GM23248 (cell line): ENCODE data around the gene VIL1. TPM values are rescaled to one million over a fixed set of nuclear protein-coding genes. Genes with fewer than 3 reads are reported as not detected.

Experiments used
- DNase-seq: peaks from one replicate; pipeline ENCODE4 v3.0.0-alpha.2; 2015
- H2AFZ ChIP-seq: fragments of 200-600 bp; sonication (generic); 2 replicates; pipeline ENCODE4 v1.6.1; 2016; ENCODE audit warnings: antibody characterized with exemption
- H3F3A ChIP-seq: fragments of 200-600 bp; sonication (generic); 2 replicates; pipeline ENCODE4 v1.6.1; 2016; ENCODE audit warnings: mild to moderate bottlenecking, antibody characterized with exemption, mixed run types; ENCODE audit not compliant: insufficient read depth
- H3K27ac ChIP-seq: fragments of 200-600 bp; sonication (generic); 2 replicates; pipeline ENCODE4 v1.5.1; 2016; ENCODE audit warnings: mild to moderate bottlenecking
- H3K27me3 ChIP-seq: fragments of 200-600 bp; sonication (generic); replicated peaks from 2 replicates; pipeline ENCODE4 v1.6.1; 2016; ENCODE audit warnings: mild to moderate bottlenecking; ENCODE audit not compliant: insufficient read depth
- H3K36me3 ChIP-seq: fragments of 200-600 bp; sonication (generic); 2 replicates; pipeline ENCODE4 v1.6.1; 2016; ENCODE audit warnings: low read depth, mild to moderate bottlenecking
- H3K4me1 ChIP-seq: fragments of 200-600 bp; sonication (generic); 2 replicates; pipeline ENCODE4 v1.6.1; 2016; ENCODE audit warnings: mild to moderate bottlenecking; ENCODE audit not compliant: insufficient read depth
- H3K4me2 ChIP-seq: fragments of 200-600 bp; sonication (generic); one replicate; pipeline ENCODE4 v1.6.1; 2016; ENCODE audit warnings: mild to moderate bottlenecking; ENCODE audit not compliant: unreplicated experiment
- H3K4me3 ChIP-seq: fragments of 200-600 bp; sonication (generic); 2 replicates; pipeline ENCODE4 v1.5.1; 2016; ENCODE audit warnings: mild to moderate bottlenecking
- H3K79me2 ChIP-seq: fragments of 200-600 bp; sonication (generic); 2 replicates; pipeline ENCODE4 v1.6.1; 2016; ENCODE audit warnings: mild to moderate bottlenecking; ENCODE audit not compliant: insufficient read depth
- H3K9ac ChIP-seq: fragments of 200-600 bp; sonication (generic); 2 replicates; pipeline ENCODE4 v1.6.1; 2016; ENCODE audit warnings: mild to moderate bottlenecking
- H3K9me2 ChIP-seq: fragments of 200-600 bp; sonication (generic); 2 replicates; pipeline ENCODE4 v1.6.1; 2016; ENCODE audit warnings: mixed run types, mild to moderate bottlenecking, moderate library complexity; ENCODE audit not compliant: insufficient read depth
- H3K9me3 ChIP-seq: fragments of 200-600 bp; sonication (generic); one replicate; pipeline ENCODE4 v1.6.1; 2017; ENCODE audit warnings: low read depth
- H4K20me1 ChIP-seq: fragments of 200-600 bp; sonication (generic); 2 replicates; pipeline ENCODE4 v1.6.0; 2016; ENCODE audit not compliant: insufficient read depth
- EZH2 ChIP-seq: fragments of 200-600 bp; sonication (generic); IDR thresholded peaks from 2 replicates; pipeline ENCODE4 v1.6.1; 2018; ENCODE audit warnings: antibody characterized with exemption, mild to moderate bottlenecking; ENCODE audit not compliant: insufficient read depth, poor library complexity, severe bottlenecking
- EZH2phosphoT487 ChIP-seq: fragments of 200-600 bp; sonication (generic); IDR thresholded peaks from 2 replicates; pipeline ENCODE4 v1.6.1; 2018; ENCODE audit warnings: antibody characterized with exemption, moderate library complexity, mild to moderate bottlenecking, low read depth; ENCODE audit not compliant: insufficient read depth
- WGBS, 2 experiments: methylation state at CpG; one replicate each; pipeline ENCODE4 v1.1.6; 2015 to 2017; ENCODE audit warnings: low lambda C conversion rate in 2 of 2, low coverage in 1 of 2; ENCODE audit errors: missing lambda C conversion rate in 2 of 2; 5-methylcytosine and 5-hydroxymethylcytosine counted together
- in situ Hi-C: fragments of 300-500 bp; cut with MboI; formaldehyde crosslinking; loops from 2 replicates; pipeline ENCODE4 v1.15.0; 2020
- polyA plus RNA-seq: library from polyadenylated mRNA; unstranded; fragments of >200 nt; fragmentation: Nextera tagmentation; extraction: Ambion mirVana; gene quantifications from 2 replicates; pipeline ENCODE4 v1.2.1, GENCODE V29; 2016
- total RNA-seq: library from RNA; depleted of rRNA; stranded (reverse); fragments of >200 nt; shearing (Covaris generic); gene quantifications from 2 replicates; pipeline ENCODE4 v1.2.3, GENCODE V29; 2014

VIL1 gene
- total and polyA plus RNA-seq, 2 experiments from 2014 or later: not detected

DNA sequence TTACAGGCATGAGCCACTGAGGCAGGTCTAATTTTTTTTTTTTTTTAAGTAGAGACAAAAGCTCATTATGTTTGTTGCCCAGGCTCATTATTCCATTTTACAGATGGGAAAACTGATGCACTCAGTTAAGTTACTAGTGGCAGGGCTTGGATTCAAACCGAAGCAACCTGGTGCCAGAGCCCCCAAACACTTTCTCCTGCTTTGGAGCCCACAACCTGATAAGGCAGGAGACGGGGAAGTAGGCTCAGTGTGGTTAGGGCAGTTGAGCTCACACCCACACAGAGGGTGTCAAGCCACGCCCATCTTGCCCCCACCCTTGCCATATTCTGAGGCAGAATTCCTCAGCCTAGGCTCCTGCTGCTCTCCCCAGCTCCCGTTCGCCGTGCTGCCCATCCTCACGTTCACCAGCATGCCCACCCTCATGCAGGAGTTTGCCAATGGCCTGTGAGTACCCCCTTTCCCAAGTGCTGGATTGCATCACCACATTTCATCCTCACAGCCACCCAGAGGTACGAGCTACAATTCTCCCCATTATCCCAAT is 25.1 kb upstream of the VIL1 start:
- no peak overlapping the region for H3K4me3 ChIP-seq
- H3F3A ChIP-seq: peaks cover 15% of the 10 kb centered on the region
- H3K4me1 ChIP-seq: peaks cover 13% of the 10 kb centered on the region; the same call in 1 of the 2 replicates
- H4K20me1 ChIP-seq: no peaks in the 10 kb centered on the region
- no peaks in the 10 kb centered on the region for H3K36me3 ChIP-seq
- no peaks in the 10 kb centered on the region for H3K9me2 ChIP-seq
- no peaks in the 10 kb centered on the region for H3K27me3 ChIP-seq
- 68 to 71% methylated on average over 8 of the region's 8 CpGs for WGBS, 2 experiments
- no peaks in the 10 kb centered on the region for H3K79me2 ChIP-seq
- no peak overlapping the region for H3K4me2 ChIP-seq
- in situ Hi-C loops: no loop called here
- no peak overlapping the region for H2AFZ ChIP-seq
- H3K9me3 ChIP-seq: no peaks in the 10 kb centered on the region
- TF ChIP-seq EZH2phosphoT487: no peak
- H3K9ac ChIP-seq: no peak overlapping the region
- no peak for DNase-seq
- no peak overlapping the region for H3K27ac ChIP-seq

DNA sequence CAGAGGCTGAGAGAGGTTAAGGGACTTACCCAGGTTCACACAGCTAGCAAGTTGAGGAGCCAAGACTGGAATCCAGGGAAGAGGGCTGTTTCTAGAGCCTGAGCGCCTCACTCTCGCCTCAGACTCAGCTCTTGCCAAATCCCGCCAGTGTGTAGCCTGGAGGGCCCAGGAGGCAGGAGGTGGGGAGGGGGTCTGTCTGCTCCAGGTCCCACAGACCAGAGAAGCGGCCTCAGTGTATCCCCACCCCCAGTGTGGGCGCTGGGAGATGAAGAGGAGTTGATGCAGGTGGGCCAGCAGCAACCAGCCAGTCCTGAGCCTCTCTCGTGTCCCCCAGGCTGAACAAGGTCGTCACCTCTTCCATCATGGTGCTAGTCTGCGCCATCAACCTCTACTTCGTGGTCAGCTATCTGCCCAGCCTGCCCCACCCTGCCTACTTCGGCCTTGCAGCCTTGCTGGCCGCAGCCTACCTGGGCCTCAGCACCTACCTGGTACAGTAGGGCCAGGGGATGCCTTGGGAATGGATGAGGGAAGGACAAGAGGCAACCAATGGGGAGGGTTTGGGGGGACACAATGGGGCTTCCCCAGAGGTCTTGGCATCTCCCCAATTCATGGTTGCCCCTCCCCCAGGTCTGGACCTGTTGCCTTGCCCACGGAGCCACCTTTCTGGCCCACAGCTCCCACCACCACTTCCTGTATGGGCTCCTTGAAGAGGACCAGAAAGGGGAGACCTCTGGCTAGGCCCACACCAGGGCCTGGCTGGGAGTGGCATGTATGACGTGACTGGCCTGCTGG is 24.4 kb upstream of the VIL1 start:
- H3K36me3 ChIP-seq: no peaks in the 10 kb centered on the region
- TF ChIP-seq EZH2 (no peak), EZH2phosphoT487 (no peak)
- H3K27ac ChIP-seq: no peak overlapping the region
- H3K79me2 ChIP-seq: no peaks in the 10 kb centered on the region
- H3K9ac ChIP-seq: no peak overlapping the region
- in situ Hi-C loops: no loop called here
- H3K9me2 ChIP-seq: no peaks in the 10 kb centered on the region
- H3K4me2 ChIP-seq: no peak overlapping the region
- H2AFZ ChIP-seq: no peak overlapping the region
- H3K9me3 ChIP-seq: no peaks in the 10 kb centered on the region
- WGBS, 2 experiments: 89 to 91% methylated on average over 13 of the region's 13 CpGs
- peaks cover 13% of the 10 kb centered on the region; the same call in 1 of the 2 replicates for H3K4me1 ChIP-seq
- no peak overlapping the region for H3K4me3 ChIP-seq
- DNase-seq: no peak
- peaks cover 15% of the 10 kb centered on the region for H3F3A ChIP-seq
- H4K20me1 ChIP-seq: no peaks in the 10 kb centered on the region
- no peaks in the 10 kb centered on the region for H3K27me3 ChIP-seq

DNA sequence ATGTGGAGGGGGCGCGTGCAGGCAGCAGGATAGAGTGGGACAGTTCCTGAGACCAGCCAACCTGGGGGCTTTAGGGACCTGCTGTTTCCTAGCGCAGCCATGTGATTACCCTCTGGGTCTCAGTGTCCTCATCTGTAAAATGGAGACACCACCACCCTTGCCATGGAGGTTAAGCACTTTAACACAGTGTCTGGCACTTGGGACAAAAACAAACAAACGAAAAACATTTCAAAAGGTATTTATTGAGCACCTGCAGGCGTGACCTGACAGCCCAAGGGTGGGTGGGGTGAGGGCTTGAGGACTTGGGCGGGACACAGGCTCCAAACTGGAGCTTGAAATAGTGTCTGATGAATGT is 23.9 kb upstream of the VIL1 start:
- H3K9me2 ChIP-seq: no peaks in the 10 kb centered on the region
- no peaks in the 10 kb centered on the region for H4K20me1 ChIP-seq
- H3K4me1 ChIP-seq: peaks cover 13% of the 10 kb centered on the region; the same call in 1 of the 2 replicates
- H3K79me2 ChIP-seq: peaks cover 2% of the 10 kb centered on the region
- TF ChIP-seq EZH2phosphoT487: no peak
- no peak for TF ChIP-seq EZH2
- in situ Hi-C loops: no loop called here
- no peak overlapping the region for H3K4me3 ChIP-seq
- peak overlapping the region; percentile 97; the same call in 1 of the 2 replicates for H3K27ac ChIP-seq
- WGBS, 2 experiments: 84 to 86% methylated on average over 6 of the region's 6 CpGs
- peak overlapping the region; percentile 93 for H2AFZ ChIP-seq
- H3K4me2 ChIP-seq: no peak overlapping the region
- no peak for DNase-seq
- H3K9ac ChIP-seq: no peak overlapping the region
- H3K9me3 ChIP-seq: no peaks in the 10 kb centered on the region
- no peaks in the 10 kb centered on the region for H3K36me3 ChIP-seq
- H3F3A ChIP-seq: peaks cover 15% of the 10 kb centered on the region
- no peaks in the 10 kb centered on the region for H3K27me3 ChIP-seq

DNA sequence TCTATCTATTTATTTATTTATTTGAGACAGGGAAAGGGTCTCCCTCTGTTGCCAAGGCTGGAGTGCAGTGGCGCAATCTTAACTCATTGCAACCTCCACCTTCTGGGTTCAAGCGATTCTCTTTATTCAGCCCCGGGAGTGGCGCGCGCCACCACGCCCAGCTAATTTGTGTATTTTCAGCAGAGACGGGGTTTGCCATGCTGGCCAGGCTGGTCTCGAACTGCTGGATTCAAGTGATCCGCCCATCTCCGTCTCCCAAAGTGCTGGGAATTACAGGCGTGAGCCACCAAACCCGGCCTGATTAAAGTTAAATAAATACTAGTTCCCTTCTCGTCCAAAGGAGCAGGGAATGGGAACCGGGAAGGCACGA is 23.5 kb upstream of the VIL1 start:
- peak overlapping the region; percentile 96 for H3K4me2 ChIP-seq
- H4K20me1 ChIP-seq: no peaks in the 10 kb centered on the region
- 28 to 29% methylated on average over 16 of the region's 16 CpGs for WGBS, 2 experiments
- no peaks in the 10 kb centered on the region for H3K36me3 ChIP-seq
- H3K4me3 ChIP-seq: peak overlapping the region; percentile 95
- H3K79me2 ChIP-seq: peaks cover 5% of the 10 kb centered on the region
- H3K9ac ChIP-seq: peak overlapping the region; percentile 99
- TF ChIP-seq EZH2: no peak
- TF ChIP-seq EZH2phosphoT487: no peak
- H3K27ac ChIP-seq: peak overlapping the region; percentile 97
- DNase-seq: no peak
- H3K9me3 ChIP-seq: no peaks in the 10 kb centered on the region
- peak overlapping the region; percentile 93 for H2AFZ ChIP-seq
- in situ Hi-C loops: no loop called here
- H3K27me3 ChIP-seq: no peaks in the 10 kb centered on the region
- no peaks in the 10 kb centered on the region for H3K9me2 ChIP-seq
- H3K4me1 ChIP-seq: peaks cover 13% of the 10 kb centered on the region; the same call in 1 of the 2 replicates
- H3F3A ChIP-seq: peaks cover 15% of the 10 kb centered on the region
